H1 (cell line): ENCODE measurements around the gene SCAPER. TPM values are rescaled to one million over a fixed set of nuclear protein-coding genes. Genes with fewer than 3 reads are reported as not detected.

Experiments
- CTCF ChIA-PET: fragments of 300-600 bp; sonication (Branson Sonifier 250); formaldehyde crosslinking; loops from one replicate; lab custom pipeline; 2021; ENCODE audit not compliant: partially characterized antibody; lab: Charles Lee
- POLR2A ChIA-PET: fragments of 300-600 bp; sonication (Branson Sonifier 250); formaldehyde crosslinking; loops from one replicate; lab custom pipeline; 2021; ENCODE audit warnings: inconsistent platforms; ENCODE audit not compliant: partially characterized antibody; lab: Charles Lee
- DNase-seq, 2 experiments: peaks; one replicate each; pipeline versions ENCODE4 v3.0.0 to v3.0.0-alpha.2; 2010 to 2022; ENCODE audit warnings: low spot score in 2 of 2, low read depth in 1 of 2, mixed read lengths in 1 of 2
- FAIRE-seq: peaks from 2 replicates; lab custom pipeline; 2011; peaks lifted over from hg19 to GRCh38; lab: Jason Lieb, UNC
- H2AFZ ChIP-seq: 2 replicates; pipeline ENCODE4 v1.8.1; 2012; ENCODE audit warnings: low read length, inconsistent platforms
- H2AK5ac ChIP-seq: 2 replicates; pipeline ENCODE4 v1.6.1; 2013; ENCODE audit warnings: low read depth, low read length
- H2BK120ac ChIP-seq: replicated peaks from 2 replicates; pipeline ENCODE3; 2013; ENCODE audit warnings: low read depth, low read length, inconsistent platforms
- H2BK12ac ChIP-seq: 2 replicates; pipeline ENCODE4 v1.6.1; 2013; ENCODE audit warnings: low read depth, low read length
- H2BK15ac ChIP-seq: 2 replicates; pipeline ENCODE4 v1.6.1; 2013; ENCODE audit warnings: low read length
- H2BK20ac ChIP-seq: 2 replicates; pipeline ENCODE4 v1.6.1; 2013; ENCODE audit warnings: low read length
- H2BK5ac ChIP-seq: 2 replicates; pipeline ENCODE4 v1.6.1; 2013; ENCODE audit warnings: low read depth, low read length
- H3K14ac ChIP-seq: 2 replicates; pipeline ENCODE4 v1.6.1; 2013; ENCODE audit warnings: inconsistent platforms; ENCODE audit not compliant: insufficient read length
- H3K18ac ChIP-seq: 2 replicates; pipeline ENCODE4 v1.6.1; 2013; ENCODE audit warnings: low read length; ENCODE audit errors: extremely low read depth
- H3K23ac ChIP-seq: 2 replicates; pipeline ENCODE4 v1.6.1; 2013; ENCODE audit warnings: inconsistent platforms; ENCODE audit not compliant: insufficient read length
- H3K23me2 ChIP-seq: 2 replicates; pipeline ENCODE4 v1.6.1; 2013; ENCODE audit warnings: low read depth, low read length
- H3K27ac ChIP-seq: 2 replicates; pipeline ENCODE4 v1.6.1; 2011; ENCODE audit warnings: low read depth, low read length, inconsistent platforms
- H3K27me3 ChIP-seq, 4 experiments: replicated peaks in 1 of 4; 1 replicate in 1 of 4; 2 replicates in 3 of 4; pipeline versions ENCODE4 v1.6.1 to v1.8.1; 2011 to 2013; ENCODE audit warnings: low read length in 3 of 4, mild to moderate bottlenecking in 3 of 4, inconsistent platforms in 2 of 4, mixed read lengths in 2 of 4, moderate library complexity in 1 of 4; ENCODE audit not compliant: control insufficient read depth in 3 of 4, insufficient read depth in 3 of 4; ENCODE audit errors: extremely low read depth in 1 of 4
- H3K36me3 ChIP-seq, 4 experiments: 2 replicates each; pipeline versions ENCODE4 v1.6.1 to v1.8.1; 2011 to 2013; ENCODE audit warnings: mild to moderate bottlenecking in 4 of 4, low read length in 3 of 4, moderate library complexity in 2 of 4, control low read depth in 1 of 4, inconsistent platforms in 1 of 4; ENCODE audit not compliant: insufficient read depth in 4 of 4, control insufficient read depth in 2 of 4
- H3K4ac ChIP-seq: replicated peaks from 2 replicates; pipeline ENCODE3; 2013; ENCODE audit warnings: low read length, low read depth, mixed read lengths, inconsistent platforms; ENCODE audit not compliant: insufficient read length
- H3K4me1 ChIP-seq, 4 experiments: replicated peaks in 1 of 4; 1 replicate in 1 of 4; 2 replicates in 3 of 4; pipeline versions ENCODE4 v1.6.1 to v1.8.1; 2011 to 2013; ENCODE audit warnings: low read length in 3 of 4, inconsistent platforms in 2 of 4, mixed read lengths in 1 of 4; ENCODE audit not compliant: insufficient read depth in 4 of 4, control insufficient read depth in 3 of 4
- H3K4me2 ChIP-seq, 2 experiments: 2 replicates each; pipeline versions ENCODE4 v1.6.1 to v1.8.1; 2011 to 2013; ENCODE audit warnings: low read depth in 2 of 2, low read length in 2 of 2, control low read depth in 1 of 2, inconsistent platforms in 1 of 2, mild to moderate bottlenecking in 1 of 2; ENCODE audit not compliant: insufficient read depth in 1 of 2
- H3K4me3 ChIP-seq, 4 experiments: fragments of 200-600, 300-600 bp in 1 of 4; sonication (generic), shearing (Covaris generic), sonication (Bioruptor Twin) in 1 of 4; 2 replicates each; pipeline versions ENCODE4 v1.5.1 to v1.8.1; 2011 to 2016; ENCODE audit warnings: low read length in 4 of 4, low read depth in 3 of 4, control low read depth in 2 of 4, inconsistent platforms in 2 of 4, mild to moderate bottlenecking in 2 of 4, mixed read lengths in 1 of 4, moderate library complexity in 1 of 4; ENCODE audit not compliant: insufficient read depth in 2 of 4; ENCODE audit errors: extremely low read depth in 1 of 4
- H3K56ac ChIP-seq: replicated peaks from 2 replicates; pipeline ENCODE3; 2013; ENCODE audit warnings: low read depth, mild to moderate bottlenecking, mixed read lengths, low read length, inconsistent platforms; ENCODE audit not compliant: insufficient read length
- H3K79me1 ChIP-seq: 2 replicates; pipeline ENCODE4 v1.6.1; 2013; ENCODE audit warnings: low read depth, low read length, control low read depth
- H3K79me2 ChIP-seq, 2 experiments: 2 replicates each; pipeline versions ENCODE4 v1.6.1 to v1.8.1; 2012 to 2013; ENCODE audit warnings: low read length in 2 of 2, mild to moderate bottlenecking in 2 of 2, inconsistent platforms in 1 of 2; ENCODE audit not compliant: insufficient read depth in 2 of 2, control insufficient read depth in 1 of 2
- H3K9ac ChIP-seq, 4 experiments: replicated peaks in 1 of 4; 1 replicate in 1 of 4; 2 replicates in 3 of 4; pipeline versions ENCODE4 v1.6.1 to v1.8.1; 2011 to 2013; ENCODE audit warnings: low read depth in 3 of 4, low read length in 3 of 4, control low read depth in 2 of 4, mild to moderate bottlenecking in 2 of 4, moderate library complexity in 2 of 4, inconsistent platforms in 1 of 4; ENCODE audit errors: extremely low read depth in 1 of 4
- H3K9me3 ChIP-seq, 2 experiments: 2 replicates each; pipeline versions ENCODE4 v1.6.1 to v1.8.1; 2012 to 2013; ENCODE audit warnings: mild to moderate bottlenecking in 2 of 2, moderate library complexity in 2 of 2, control low read depth in 1 of 2, inconsistent platforms in 1 of 2, low read depth in 1 of 2, low read length in 1 of 2, mixed read lengths in 1 of 2; ENCODE audit not compliant: insufficient read depth in 2 of 2
- H4K20me1 ChIP-seq, 2 experiments: replicated peaks in 1 of 2; 2 replicates each; pipeline versions ENCODE3 to v1.8.1; 2011 to 2013; ENCODE audit warnings: inconsistent platforms in 2 of 2, low read length in 2 of 2, mild to moderate bottlenecking in 1 of 2; ENCODE audit not compliant: insufficient read depth in 2 of 2, control insufficient read depth in 1 of 2
- H4K5ac ChIP-seq: 2 replicates; pipeline ENCODE4 v1.6.1; 2013; ENCODE audit warnings: low read length, low read depth, mixed read lengths, inconsistent platforms; ENCODE audit not compliant: insufficient read length
- H4K8ac ChIP-seq: 2 replicates; pipeline ENCODE4 v1.8.0; 2013; ENCODE audit warnings: mild to moderate bottlenecking, moderate library complexity, low read length, inconsistent platforms; ENCODE audit not compliant: insufficient read depth; ENCODE audit errors: extremely low read depth
- H4K91ac ChIP-seq: replicated peaks from 2 replicates; pipeline ENCODE3; 2013; ENCODE audit warnings: low read length, mixed read lengths, inconsistent platforms; ENCODE audit not compliant: insufficient read length
- CBX8 ChIP-seq: fragments of 300-800, 300-1000 bp; sonication (generic); IDR thresholded peaks from 2 replicates; pipeline ENCODE4 v1.7.1; 2016; ENCODE audit warnings: low read depth, low read length, borderline replicate concordance
- EZH2 ChIP-seq: fragments of 200-600 bp; sonication (generic); IDR thresholded peaks from 2 replicates; pipeline ENCODE4 v1.7.1; 2012; ENCODE audit warnings: low read depth, mild to moderate bottlenecking, moderate library complexity, low read length, inconsistent platforms; ENCODE audit not compliant: severe bottlenecking
- GTF2F1 ChIP-seq: IDR thresholded peaks from 2 replicates; pipeline ENCODE4 v1.6.1; 2012; ENCODE audit warnings: low read depth, low read length, improper control_type of control experiment, borderline replicate concordance
- HDAC2 ChIP-seq, 2 experiments: fragments of 300-600 bp in 1 of 2; sonication (generic) in 1 of 2; IDR thresholded peaks; 2 replicates each; pipeline ENCODE4 v1.6.1; 2011 to 2012; ENCODE audit warnings: low read depth in 2 of 2, low read length in 2 of 2, mild to moderate bottlenecking in 2 of 2, moderate library complexity in 2 of 2, borderline replicate concordance in 1 of 2, inconsistent platforms in 1 of 2
- JUND ChIP-seq: IDR thresholded peaks from 2 replicates; pipeline ENCODE4 v1.6.1; 2011; ENCODE audit warnings: mild to moderate bottlenecking, improper control_type of control experiment, low read length
- RFX5 ChIP-seq: IDR thresholded peaks from 2 replicates; pipeline ENCODE4 v1.6.1; 2011; ENCODE audit warnings: low read depth, low read length, improper control_type of control experiment, borderline replicate concordance
- SIRT6 ChIP-seq: IDR thresholded peaks from one replicate; pipeline ENCODE4 v1.7.1; 2012; ENCODE audit warnings: low read length, inconsistent platforms
- SP2 ChIP-seq: IDR thresholded peaks from 2 replicates; pipeline ENCODE4 v1.6.1; 2012; ENCODE audit warnings: mild to moderate bottlenecking, low read length, inconsistent platforms
- TAF7 ChIP-seq: optimal IDR thresholded peaks from 2 replicates; pipeline ENCODE3; 2011; ENCODE audit warnings: low read depth, mild to moderate bottlenecking, inconsistent platforms, low read length, moderate library complexity, borderline replicate concordance
- YY1 ChIP-seq: IDR thresholded peaks from 2 replicates; pipeline ENCODE4 v1.6.1; 2011; ENCODE audit warnings: low read depth, mild to moderate bottlenecking, low read length
- WGBS, 2 experiments: shearing (Covaris generic) in 1 of 2; methylation state at CpG; one replicate each; pipeline versions ENCODE4 v1.1.6 to v1.1.7; 2013 to 2015; ENCODE audit warnings: low lambda C conversion rate in 2 of 2, mixed read lengths in 2 of 2, inconsistent platforms in 1 of 2, low coverage in 1 of 2, missing lambda C conversion rate in 1 of 2; ENCODE audit not compliant: insufficient replicate concordance in 2 of 2, insufficient coverage in 1 of 2, insufficient read length in 1 of 2; ENCODE audit errors: extremely low coverage in 1 of 2, missing lambda C conversion rate in 1 of 2; 5-methylcytosine and 5-hydroxymethylcytosine counted together
- polyA plus RNA-seq, 7 experiments: library from polyadenylated mRNA; depleted of rRNA in 3 of 7; stranded (reverse) in 5 of 7; unstranded in 2 of 7; fragments of >200 nt in 5 of 7; fragments of 200-250 nt in 2 of 7; gene quantifications; 1 replicate in 5 of 7; 2 replicates in 1 of 7; 4 replicates in 1 of 7; pipeline versions ENCODE4 v1.2.1 to v1.2.3, GENCODE V29; 2011 to 2013; ENCODE audit warnings: missing spikeins in 2 of 7, mixed read lengths in 2 of 7
- total RNA-seq: library from RNA; stranded (reverse); fragmentation: NEBNext Ultra II Directional; extraction: Animal tissue kit (Norgen Biotek cat#: 25700); gene quantifications from 2 replicates; pipeline ENCODE4 v1.2.1, GENCODE V29; 2021

The SCAPER gene
- total and polyA plus RNA-seq, 2 of the 8 experiments (the other 6 are each of a cell fraction or from before 2014, with no cell fraction given): 1.6 to 6.8 TPM

- Histone ChIP-seq H3K56ac (no peak overlapping the region), H3K4me2 (no peak overlapping the region), H2BK20ac (no peak overlapping the region), H2BK120ac (no peak overlapping the region), H3K9ac (no peak overlapping the region), H3K36me3 (no peaks in the 10 kb centered on the region), H2AK5ac (no peak overlapping the region), H3K27me3 (no peaks in the 10 kb centered on the region), H3K27ac (no peak overlapping the region), H4K91ac (no peak overlapping the region), H4K8ac (no peak overlapping the region), H2BK12ac (no peak overlapping the region), H3K18ac (no peak overlapping the region), H3K4me3 (no peak overlapping the region), H3K79me1 (no peaks in the 10 kb centered on the region; the same call in 1 of the 2 replicates), H4K20me1 (peaks cover 2 to 6% of the 10 kb centered on the region in 2 experiments)
- ChIA-PET POLR2A (no interaction called here), CTCF (no interaction called here)
- WGBS, 2 experiments: 96% methylated on average over 1 of the region's 1 CpG; no CpG with 5 or more reads in 1 of the 2 experiments
- TF ChIP-seq JUND: no peak
- TF ChIP-seq GTF2F1: no peak
- TF ChIP-seq TAF7: no peak
- TF ChIP-seq HDAC2 (IDR thresholded peaks at IDR 0.05; ENCODE audit: borderline replicate concordance in 1 of 2, low read depth in 2 of 2, low read length in 2 of 2): no peak
- TF ChIP-seq SP2: no peak
- TF ChIP-seq CBX8: no peak
- TF ChIP-seq RFX5: no peak
- no peak for TF ChIP-seq SIRT6
- TF ChIP-seq YY1: no peak
- TF ChIP-seq EZH2: no peak
- TF ChIP-seq, all 59 proteins: peak for 0
- H3K23me2 ChIP-seq: 0 out of 2 replicates have a peak, but pooled peaks cover 3% of the 10 kb centered on the region
- peaks cover 0 to 84% of the 10 kb centered on the region in 2 experiments; a peak in 2 of 4 replicates for H3K79me2 ChIP-seq
- no peak overlapping the region for H3K4ac ChIP-seq
- H2AFZ ChIP-seq: no peak overlapping the region
- DNase-seq: no peak
- no peaks in the 10 kb centered on the region; a peak in 1 of 4 replicates for H3K9me3 ChIP-seq
- no peak overlapping the region for H3K14ac ChIP-seq
- no peak overlapping the region for H2BK5ac ChIP-seq
- no peak overlapping the region for H2BK15ac ChIP-seq
- H3K23ac ChIP-seq: no peak overlapping the region
- no peak for FAIRE-seq
- H3K4me1 ChIP-seq: no peaks in the 10 kb centered on the region
- H4K5ac ChIP-seq: no peak overlapping the region
Observed at GRCh38 chr15:76303909-76304308, 601.2 kb downstream of the SCAPER start.
